HCT116 (cell line): ENCODE measurements around the gene COL3A1.

ENCODE experiments used
- CTCF ChIP-seq, 3 experiments: fragments of 200-600 bp in 1 of 3; sonication (generic) in 1 of 3; IDR thresholded peaks in 2 of 3; conservative IDR thresholded peaks in 1 of 3; 2 replicates each; pipeline ENCODE4 v1.5.1; 2012 to 2017; ENCODE audit warnings: low read depth in 2 of 3, low read length in 2 of 3, antibody characterized with exemption in 1 of 3, borderline replicate concordance in 1 of 3, control low read depth in 1 of 3, mild to moderate bottlenecking in 1 of 3, mixed read lengths in 1 of 3, mixed run types in 1 of 3, moderate library complexity in 1 of 3; ENCODE audit not compliant: insufficient read depth in 1 of 3
- EGR1 ChIP-seq: IDR thresholded peaks from 2 replicates; pipeline ENCODE4 v1.6.1; 2012; ENCODE audit warnings: low read depth
- ELF1 ChIP-seq: IDR thresholded peaks from 2 replicates; pipeline ENCODE4 v1.6.1; 2012; ENCODE audit warnings: low read depth, borderline replicate concordance
- EZH2 ChIP-seq: fragments of 200-600 bp; sonication (generic); IDR thresholded peaks from 2 replicates; pipeline ENCODE4 v1.6.1; 2017; ENCODE audit warnings: antibody characterized with exemption, mixed run types
- MAX ChIP-seq: IDR thresholded peaks from 2 replicates; pipeline ENCODE4 v1.6.1; 2012
- POLR2A ChIP-seq: IDR thresholded peaks from 2 replicates; pipeline ENCODE4 v1.7.0; 2011; ENCODE audit warnings: borderline replicate concordance; ENCODE audit not compliant: insufficient read depth, insufficient read length; ENCODE audit errors: extremely low read depth
- POLR2AphosphoS5 ChIP-seq: IDR thresholded peaks from 2 replicates; pipeline ENCODE4 v1.6.1; 2011; ENCODE audit warnings: mild to moderate bottlenecking, low read depth, low read length, moderate library complexity
- RAD21 ChIP-seq: IDR thresholded peaks from 2 replicates; pipeline ENCODE4 v1.6.1; 2012; ENCODE audit warnings: low read depth, mild to moderate bottlenecking
- REST ChIP-seq: IDR thresholded peaks from 2 replicates; pipeline ENCODE4 v1.6.1; 2012; ENCODE audit warnings: low read depth
- SIN3A ChIP-seq: IDR thresholded peaks from 2 replicates; pipeline ENCODE4 v1.6.1; 2012; ENCODE audit warnings: low read depth
- SP1 ChIP-seq: IDR thresholded peaks from 2 replicates; pipeline ENCODE4 v1.6.1; 2012; ENCODE audit warnings: low read depth
- SRF ChIP-seq: IDR thresholded peaks from 2 replicates; pipeline ENCODE4 v1.6.1; 2012; ENCODE audit warnings: low read depth
- ZBTB33 ChIP-seq: IDR thresholded peaks from 2 replicates; pipeline ENCODE4 v1.6.1; 2011; ENCODE audit warnings: mild to moderate bottlenecking, low read length, moderate library complexity; ENCODE audit not compliant: insufficient replicate concordance; ENCODE audit errors: extremely low read depth

GRCh38 chr2:189046320-189046719 is 72.1 kb downstream of the COL3A1 start:
- TF ChIP-seq CTCF (IDR thresholded peaks at IDR 0.05 in 2 of 3, conservative IDR thresholded peaks at IDR 0.05 in 1 of 3; ENCODE audit: borderline replicate concordance in 1 of 3, insufficient read depth in 1 of 3, low read depth in 2 of 3, low read length in 2 of 3): no peak
- no peak for TF ChIP-seq SP1
- no peak for TF ChIP-seq ZBTB33
- no peak for TF ChIP-seq EZH2
- TF ChIP-seq POLR2AphosphoS5: no peak
- TF ChIP-seq EGR1: no peak
- TF ChIP-seq MAX: no peak
- TF ChIP-seq RAD21: no peak
- no peak for TF ChIP-seq SIN3A
- TF ChIP-seq ELF1: no peak
- no peak for TF ChIP-seq POLR2A
- no peak for TF ChIP-seq REST
- TF ChIP-seq SRF: no peak
